IMR-90 (cell line): ENCODE measurements around the gene SERPINA3. TPM values are rescaled to one million over a fixed set of nuclear protein-coding genes. Genes with fewer than 3 reads are reported as not detected.

Source experiments
- ATAC-seq: fragments of 200-7000 bp; cut with Tn5 transposase; 2 replicates; pipeline ENCODE4 v1.9.1; 2020; ENCODE audit warnings: low read depth, mild to moderate bottlenecking, moderate library complexity
- BruUV-seq: library from RNA; stranded (reverse); fragments of 400-500 nt; replicated peaks from 2 replicates; lab custom pipeline; 2021; lab: Mats Ljungman, UMichigan
- CTCF ChIA-PET: fragments of 300-600 bp; formaldehyde crosslinking; extraction: SDS; loops from one replicate; lab custom pipeline; 2021; ENCODE audit warnings: antibody characterized with exemption; lab: Yijun Ruan, JAX
- POLR2A ChIA-PET: fragments of 300-600 bp; sonication (Branson Sonifier 250); formaldehyde crosslinking; loops from one replicate; lab custom pipeline; 2022; ENCODE audit warnings: antibody characterized with exemption; ENCODE audit not compliant: unreplicated experiment; lab: Charles Lee
- DNase-seq: peaks from one replicate; pipeline ENCODE4 v3.0.0; 2013
- H2AFZ ChIP-seq: replicated peaks from 2 replicates; pipeline ENCODE3; 2013; ENCODE audit warnings: low read length, mild to moderate bottlenecking; ENCODE audit not compliant: poor library complexity
- H2AK5ac ChIP-seq: 2 replicates; pipeline ENCODE4 v1.6.1; 2013; ENCODE audit warnings: low read depth, low read length, inconsistent platforms
- H2AK9ac ChIP-seq: replicated peaks from 2 replicates; pipeline ENCODE3; 2013; ENCODE audit warnings: mild to moderate bottlenecking, low read depth, low read length, moderate library complexity; ENCODE audit not compliant: poor library complexity
- H2BK120ac ChIP-seq: 2 replicates; pipeline ENCODE4 v1.6.1; 2013; ENCODE audit warnings: low read depth, low read length, inconsistent platforms
- H2BK15ac ChIP-seq: 3 replicates; pipeline ENCODE4 v1.6.1; 2013; ENCODE audit warnings: low read depth, low read length, inconsistent platforms
- H2BK20ac ChIP-seq: 2 replicates; pipeline ENCODE4 v1.6.1; 2013; ENCODE audit warnings: low read depth, mild to moderate bottlenecking, inconsistent platforms, low read length, moderate library complexity
- H2BK5ac ChIP-seq: 2 replicates; pipeline ENCODE4 v1.6.1; 2013; ENCODE audit warnings: mild to moderate bottlenecking, low read depth, low read length, inconsistent platforms; ENCODE audit not compliant: poor library complexity, severe bottlenecking
- H3K14ac ChIP-seq: replicated peaks from 2 replicates; pipeline ENCODE4 v1.6.1; 2013; ENCODE audit warnings: low read depth, low read length, inconsistent platforms
- H3K18ac ChIP-seq: 2 replicates; pipeline ENCODE4 v1.6.1; 2013; ENCODE audit warnings: low read depth, low read length, control low read depth
- H3K23ac ChIP-seq: 2 replicates; pipeline ENCODE4 v1.6.1; 2013; ENCODE audit warnings: low read depth, low read length, inconsistent platforms
- H3K27ac ChIP-seq: 2 replicates; pipeline ENCODE4 v1.5.1; 2013; ENCODE audit warnings: mild to moderate bottlenecking, control low read depth, low read length; ENCODE audit not compliant: insufficient read depth
- H3K27me3 ChIP-seq: 2 replicates; pipeline ENCODE4 v1.6.1; 2013; ENCODE audit warnings: low read length; ENCODE audit not compliant: control insufficient read depth, insufficient read depth
- H3K36me3 ChIP-seq: 2 replicates; pipeline ENCODE4 v1.6.1; 2013; ENCODE audit warnings: low read length, mixed read lengths; ENCODE audit not compliant: control insufficient read depth, insufficient read depth
- H3K4ac ChIP-seq: 2 replicates; pipeline ENCODE4 v1.6.1; 2013; ENCODE audit warnings: low read depth, low read length, inconsistent platforms
- H3K4me1 ChIP-seq: 2 replicates; pipeline ENCODE4 v1.6.1; 2013; ENCODE audit warnings: low read length, mixed read lengths; ENCODE audit not compliant: control insufficient read depth, insufficient read depth
- H3K4me2 ChIP-seq: 2 replicates; pipeline ENCODE4 v1.6.1; 2013; ENCODE audit warnings: low read depth, mild to moderate bottlenecking, control low read depth, low read length, moderate library complexity
- H3K4me3 ChIP-seq: 2 replicates; pipeline ENCODE4 v1.5.1; 2013; ENCODE audit warnings: low read depth, mild to moderate bottlenecking, control low read depth, low read length, moderate library complexity; ENCODE audit not compliant: insufficient read depth
- H3K56ac ChIP-seq: 2 replicates; pipeline ENCODE4 v1.6.1; 2013; ENCODE audit warnings: low read length, inconsistent platforms; ENCODE audit not compliant: insufficient read depth; ENCODE audit errors: extremely low read depth
- H3K79me1 ChIP-seq, 2 experiments: 2 replicates each; pipeline ENCODE4 v1.6.1; 2013; ENCODE audit warnings: low read length in 2 of 2, inconsistent platforms in 1 of 2, low read depth in 1 of 2
- H3K9ac ChIP-seq: 2 replicates; pipeline ENCODE4 v1.6.1; 2013; ENCODE audit warnings: low read depth, low read length, control low read depth
- H3K9me1 ChIP-seq: 2 replicates; pipeline ENCODE4 v1.6.1; 2013; ENCODE audit warnings: low read length, inconsistent platforms; ENCODE audit not compliant: insufficient read depth
- H3K9me3 ChIP-seq: 2 replicates; pipeline ENCODE4 v1.6.1; 2013; ENCODE audit warnings: low read length; ENCODE audit not compliant: control insufficient read depth, insufficient read depth
- H4K20me1 ChIP-seq: 2 replicates; pipeline ENCODE4 v1.6.1; 2013; ENCODE audit warnings: low read length, inconsistent platforms; ENCODE audit not compliant: insufficient read depth
- H4K5ac ChIP-seq: 2 replicates; pipeline ENCODE4 v1.6.1; 2013; ENCODE audit warnings: mild to moderate bottlenecking, low read depth, low read length, control low read depth
- H4K8ac ChIP-seq, 2 experiments: 2 replicates each; pipeline ENCODE4 v1.6.1; 2013; ENCODE audit warnings: low read depth in 2 of 2, low read length in 2 of 2, control low read depth in 1 of 2, inconsistent platforms in 1 of 2
- H4K91ac ChIP-seq: 2 replicates; pipeline ENCODE4 v1.6.1; 2013; ENCODE audit warnings: low read depth, low read length, inconsistent platforms; ENCODE audit not compliant: insufficient read depth
- BHLHE40 ChIP-seq: fragments of 150-350 bp; IDR thresholded peaks from 2 replicates; pipeline ENCODE4 v1.6.1; 2016; ENCODE audit warnings: mild to moderate bottlenecking, low read depth, low read length
- CEBPB ChIP-seq: IDR thresholded peaks from 2 replicates; pipeline ENCODE4 v1.6.1; 2012; ENCODE audit warnings: low read depth, low read length, improper control_type of control experiment
- CHD1 ChIP-seq: IDR thresholded peaks from 2 replicates; pipeline ENCODE4 v1.6.1; 2012; ENCODE audit warnings: low read depth, low read length, improper control_type of control experiment
- FOS ChIP-seq: fragments of 150-350 bp; IDR thresholded peaks from 2 replicates; pipeline ENCODE4 v1.6.1; 2016; ENCODE audit warnings: low read depth, low read length
- MAFK ChIP-seq: IDR thresholded peaks from 2 replicates; pipeline ENCODE4 v1.6.1; 2012; ENCODE audit warnings: low read depth, low read length, improper control_type of control experiment
- MXI1 ChIP-seq: IDR thresholded peaks from 2 replicates; pipeline ENCODE4 v1.6.1; 2012; ENCODE audit warnings: low read depth, mild to moderate bottlenecking, low read length, moderate library complexity, borderline replicate concordance
- NFE2L2 ChIP-seq: fragments of 150-350 bp; IDR thresholded peaks from 2 replicates; pipeline ENCODE4 v1.6.1; 2016; ENCODE audit warnings: low read depth, mild to moderate bottlenecking, low read length
- POLR2A ChIP-seq: IDR thresholded peaks from 2 replicates; pipeline ENCODE4 v1.6.1; 2012; ENCODE audit warnings: mild to moderate bottlenecking, low read depth, low read length
- RAD21 ChIP-seq: IDR thresholded peaks from 2 replicates; pipeline ENCODE4 v1.6.1; 2012; ENCODE audit warnings: low read length, improper control_type of control experiment
- RCOR1 ChIP-seq: IDR thresholded peaks from 2 replicates; pipeline ENCODE4 v1.6.1; 2012; ENCODE audit warnings: mild to moderate bottlenecking, low read length, improper control_type of control experiment; ENCODE audit not compliant: insufficient replicate concordance
- RFX5 ChIP-seq: IDR thresholded peaks from 2 replicates; pipeline ENCODE4 v1.8.0; 2012; ENCODE audit warnings: low read depth, mild to moderate bottlenecking, low read length, moderate library complexity
- SMC3 ChIP-seq: fragments of 150-350 bp; IDR thresholded peaks from 2 replicates; pipeline ENCODE4 v1.6.1; 2016; ENCODE audit warnings: low read depth, mild to moderate bottlenecking, antibody characterized with exemption, low read length, moderate library complexity
- WGBS, 2 experiments: methylation state at CpG; one replicate each; pipeline versions ENCODE4 v1.1.5 to v1.1.7; 2013; ENCODE audit warnings: missing lambda C conversion rate in 2 of 2; ENCODE audit not compliant: insufficient read length in 1 of 2; ENCODE audit errors: extremely low coverage in 2 of 2; 5-methylcytosine and 5-hydroxymethylcytosine counted together
- dilution Hi-C: fragments of 300-500 bp; cut with HindIII; formaldehyde crosslinking; loops from one replicate; pipeline ENCODE4 v1.14.3; 2018; ENCODE audit warnings: low sequenced_read_pairs; ENCODE audit not compliant: unreplicated experiment
- in situ Hi-C: fragments of 300-500 bp; cut with MboI; formaldehyde crosslinking; loops from 3 replicates; pipeline ENCODE4 v1.14.3; 2019; ENCODE audit warnings: low sequenced_read_pairs, inconsistent platforms, mixed read lengths
- intact Hi-C: fragments of 100-400 bp; cut with micrococcal nuclease; formaldehyde crosslinking; loops from 2 replicates; pipeline ENCODE4 v1.10.0; 2022
- polyA plus RNA-seq, 3 experiments: library from polyadenylated mRNA; depleted of rRNA; stranded (reverse); fragments of >200 nt; gene quantifications; 2 replicates each; pipeline ENCODE4 v1.2.3, GENCODE V29; 2012; ENCODE audit warnings: low replicate concordance in 1 of 3
- total RNA-seq: library from RNA; depleted of rRNA; stranded (reverse); fragments of >200 nt; gene quantifications from 2 replicates; pipeline ENCODE4 v1.2.3, GENCODE V29; 2012
- TF ChIP-seq, protein P1 (sequence below): fragments of 150-350 bp; IDR thresholded peaks from 2 replicates; pipeline ENCODE4 v1.6.1; 2017; ENCODE audit warnings: mild to moderate bottlenecking, antibody characterized with exemption, low read length, low read depth
- TF ChIP-seq, protein P2 (sequence below): conservative IDR thresholded peaks from 2 replicates; pipeline ENCODE4 v1.5.1; 2012; ENCODE audit warnings: mild to moderate bottlenecking, low read depth, low read length, improper control_type of control experiment
- TF ChIP-seq, protein P3 (sequence below): fragments of 150-350 bp; IDR thresholded peaks from 2 replicates; pipeline ENCODE4 v1.6.1; 2016; ENCODE audit warnings: low read depth, mild to moderate bottlenecking, low read length, moderate library complexity, borderline replicate concordance

SERPINA3 gene
- total and polyA plus RNA-seq, 2 of the 4 experiments (the other 2 are of a cell fraction) = 0.36 to 0.48 TPM

DNA sequence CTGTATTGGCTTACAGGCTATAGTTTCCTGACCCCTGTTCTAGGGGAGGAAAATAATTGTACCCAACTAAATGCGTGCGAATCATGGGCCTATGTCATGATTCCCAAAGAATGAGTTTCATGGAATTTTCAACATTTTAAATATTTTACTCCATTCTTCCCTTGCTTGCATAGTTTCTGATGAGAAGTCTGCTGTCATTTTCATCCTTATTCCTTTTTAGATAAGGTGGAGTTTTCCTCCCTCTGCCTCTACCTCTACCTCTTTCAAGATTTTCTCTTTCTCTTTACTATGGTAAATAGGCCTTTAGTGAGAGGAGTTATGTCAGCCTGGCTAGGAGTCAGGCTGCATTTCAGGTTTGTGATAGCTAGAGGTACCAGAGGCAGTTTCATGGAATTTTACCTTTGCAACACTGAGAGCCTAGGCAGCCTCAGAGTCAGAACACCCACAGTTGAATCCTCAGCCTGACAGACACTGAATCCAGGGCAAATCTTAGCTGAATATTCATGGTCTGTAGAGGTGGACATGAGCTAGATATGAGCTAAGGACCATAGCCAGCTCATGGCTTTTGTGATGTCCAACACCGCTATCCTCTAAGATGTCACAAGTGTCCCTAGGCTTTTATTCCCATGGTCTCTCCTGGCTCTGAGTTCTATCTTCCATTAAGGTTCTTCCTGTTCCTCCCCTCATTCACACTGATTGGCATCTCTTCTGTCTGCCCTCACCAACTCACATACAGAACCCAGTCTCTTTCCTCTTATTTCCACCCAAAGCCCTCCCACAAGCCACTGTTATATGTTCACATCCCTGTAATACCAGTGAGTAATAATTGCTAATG is 6.0 kb downstream of the SERPINA3 start:
- no peak overlapping the region for H3K14ac ChIP-seq
- dilution Hi-C loops = no loop called here
- H3K36me3 ChIP-seq = no peaks in the 10 kb centered on the region
- H4K20me1 ChIP-seq = no peaks in the 10 kb centered on the region
- no peak overlapping the region for H2BK20ac ChIP-seq
- DNase-seq (no peak), ATAC-seq (no peak)
- H3K4ac ChIP-seq = no peak overlapping the region
- H3K27me3 ChIP-seq = peaks cover 2% of the 10 kb centered on the region; the same call in 1 of the 2 replicates
- peaks cover 2% of the 10 kb centered on the region; the same call in 1 of the 2 replicates for H3K4me1 ChIP-seq
- H2AFZ ChIP-seq = no peak overlapping the region
- no peaks in the 10 kb centered on the region for H3K79me1 ChIP-seq
- intact Hi-C loops = no loop called here
- no peak overlapping the region for H3K27ac ChIP-seq
- no peak overlapping the region for H3K23ac ChIP-seq
- no peak overlapping the region for H4K5ac ChIP-seq
- H2BK120ac ChIP-seq = no peak overlapping the region
- H3K56ac ChIP-seq = no peak overlapping the region
- H3K4me2 ChIP-seq = no peak overlapping the region
- no peak overlapping the region for H4K8ac ChIP-seq
- H4K91ac ChIP-seq = no peak overlapping the region
- no peak overlapping the region for H2BK5ac ChIP-seq
- ChIA-PET CTCF (no interaction called here), POLR2A (no interaction called here)
- no CpG with 5 or more reads among the region's 3 CpGs for WGBS, 2 experiments
- no peak overlapping the region for H3K4me3 ChIP-seq
- H3K18ac ChIP-seq = no peak overlapping the region
- no peaks in the 10 kb centered on the region for H3K9me1 ChIP-seq
- BruUV-seq = no TSS peak
- no peak overlapping the region for H3K9ac ChIP-seq
- no peak overlapping the region for H2AK9ac ChIP-seq
- in situ Hi-C loops = no loop called here
- H3K9me3 ChIP-seq = peaks cover 27% of the 10 kb centered on the region
- no peak overlapping the region for H2BK15ac ChIP-seq
- H2AK5ac ChIP-seq = no peak overlapping the region
- TF ChIP-seq, protein P1, sequence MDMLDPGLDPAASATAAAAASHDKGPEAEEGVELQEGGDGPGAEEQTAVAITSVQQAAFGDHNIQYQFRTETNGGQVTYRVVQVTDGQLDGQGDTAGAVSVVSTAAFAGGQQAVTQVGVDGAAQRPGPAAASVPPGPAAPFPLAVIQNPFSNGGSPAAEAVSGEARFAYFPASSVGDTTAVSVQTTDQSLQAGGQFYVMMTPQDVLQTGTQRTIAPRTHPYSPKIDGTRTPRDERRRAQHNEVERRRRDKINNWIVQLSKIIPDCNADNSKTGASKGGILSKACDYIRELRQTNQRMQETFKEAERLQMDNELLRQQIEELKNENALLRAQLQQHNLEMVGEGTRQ = no peak
- TF ChIP-seq RAD21 = no peak
- TF ChIP-seq FOS = no peak
- no peak for TF ChIP-seq MAFK
- TF ChIP-seq MXI1 = no peak
- TF ChIP-seq SMC3 = no peak
- no peak for TF ChIP-seq NFE2L2
- no peak for TF ChIP-seq POLR2A
- TF ChIP-seq CEBPB = no peak
- TF ChIP-seq, protein P2, sequence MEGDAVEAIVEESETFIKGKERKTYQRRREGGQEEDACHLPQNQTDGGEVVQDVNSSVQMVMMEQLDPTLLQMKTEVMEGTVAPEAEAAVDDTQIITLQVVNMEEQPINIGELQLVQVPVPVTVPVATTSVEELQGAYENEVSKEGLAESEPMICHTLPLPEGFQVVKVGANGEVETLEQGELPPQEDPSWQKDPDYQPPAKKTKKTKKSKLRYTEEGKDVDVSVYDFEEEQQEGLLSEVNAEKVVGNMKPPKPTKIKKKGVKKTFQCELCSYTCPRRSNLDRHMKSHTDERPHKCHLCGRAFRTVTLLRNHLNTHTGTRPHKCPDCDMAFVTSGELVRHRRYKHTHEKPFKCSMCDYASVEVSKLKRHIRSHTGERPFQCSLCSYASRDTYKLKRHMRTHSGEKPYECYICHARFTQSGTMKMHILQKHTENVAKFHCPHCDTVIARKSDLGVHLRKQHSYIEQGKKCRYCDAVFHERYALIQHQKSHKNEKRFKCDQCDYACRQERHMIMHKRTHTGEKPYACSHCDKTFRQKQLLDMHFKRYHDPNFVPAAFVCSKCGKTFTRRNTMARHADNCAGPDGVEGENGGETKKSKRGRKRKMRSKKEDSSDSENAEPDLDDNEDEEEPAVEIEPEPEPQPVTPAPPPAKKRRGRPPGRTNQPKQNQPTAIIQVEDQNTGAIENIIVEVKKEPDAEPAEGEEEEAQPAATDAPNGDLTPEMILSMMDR = no peak
- no peak for TF ChIP-seq CHD1
- TF ChIP-seq, protein P3, sequence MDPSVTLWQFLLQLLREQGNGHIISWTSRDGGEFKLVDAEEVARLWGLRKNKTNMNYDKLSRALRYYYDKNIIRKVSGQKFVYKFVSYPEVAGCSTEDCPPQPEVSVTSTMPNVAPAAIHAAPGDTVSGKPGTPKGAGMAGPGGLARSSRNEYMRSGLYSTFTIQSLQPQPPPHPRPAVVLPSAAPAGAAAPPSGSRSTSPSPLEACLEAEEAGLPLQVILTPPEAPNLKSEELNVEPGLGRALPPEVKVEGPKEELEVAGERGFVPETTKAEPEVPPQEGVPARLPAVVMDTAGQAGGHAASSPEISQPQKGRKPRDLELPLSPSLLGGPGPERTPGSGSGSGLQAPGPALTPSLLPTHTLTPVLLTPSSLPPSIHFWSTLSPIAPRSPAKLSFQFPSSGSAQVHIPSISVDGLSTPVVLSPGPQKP = no peak
- no peak for TF ChIP-seq RFX5
- TF ChIP-seq RCOR1 = no peak
- no peak for TF ChIP-seq BHLHE40
